DND-41 (cell line): Measurements from ENCODE around the gene BMF.
"Not testable (repeated sequence)": the region's sequence is repeated elsewhere in the genome, so short reads cannot be mapped to it uniquely, and the experiment has no call there.

Experiments
- CTCF ChIP-seq: IDR thresholded peaks from 2 replicates; pipeline ENCODE4 v1.5.1; 2012; ENCODE audit warnings: borderline replicate concordance, low read length, moderate library complexity, mild to moderate bottlenecking; ENCODE audit not compliant: poor library complexity, severe bottlenecking; ENCODE audit errors: extremely low read depth
- EZH2 ChIP-seq: IDR thresholded peaks from 3 replicates; pipeline ENCODE4 v1.6.1; 2012; ENCODE audit warnings: borderline replicate concordance, low read depth, mild to moderate bottlenecking, moderate library complexity, low read length, inconsistent platforms; ENCODE audit not compliant: severe bottlenecking

- not testable (repeated sequence) for TF ChIP-seq CTCF, EZH2
Observed at GRCh38 chr15:40122989-40123388, 14.3 kb upstream of the BMF start.
